Heart left ventricle (tissue), 16 donors: ENCODE measurements around the gene LTA4H. TPM values are rescaled to one million over a fixed set of nuclear protein-coding genes. Genes with fewer than 3 reads are reported as not detected.

Experiments used
- ATAC-seq, 4 donors: fragments of 200-7000 bp; cut with Tn5 transposase; one replicate each; pipeline ENCODE4 v1.9.1; 2020 to 2022; ENCODE audit warnings: moderate library complexity in 4 of 4, mild to moderate bottlenecking in 3 of 4, moderate number of reproducible peaks in 1 of 4
- DNase-seq, 5 donors: peaks; one replicate each; pipeline ENCODE4 v3.0.0-alpha.2; 2020
- H3K27ac ChIP-seq, 12 donors: fragments of 200-600 bp; sonication (generic) in 4 of 12; one replicate each; pipeline versions ENCODE4 v1.5.0 to v1.8.0; 2016 to 2022; ENCODE audit warnings: mild to moderate bottlenecking in 2 of 12
- H3K27me3 ChIP-seq, 9 donors: fragments of 200-600 bp; sonication (generic) in 2 of 9; one replicate each; pipeline versions ENCODE4 v1.5.1 to v1.8.0; 2016 to 2022; ENCODE audit warnings: mild to moderate bottlenecking in 3 of 9
- H3K36me3 ChIP-seq, 9 donors: fragments of 200-600 bp; sonication (generic) in 2 of 9; one replicate each; pipeline versions ENCODE4 v1.5.0 to v1.8.0; 2018 to 2022; ENCODE audit warnings: mild to moderate bottlenecking in 2 of 9
- H3K4me1 ChIP-seq, 12 donors: fragments of 200-600 bp; sonication (generic) in 4 of 12; one replicate each; pipeline versions ENCODE4 v1.5.0 to v1.8.0; 2016 to 2022; ENCODE audit warnings: mild to moderate bottlenecking in 3 of 12
- H3K4me3 ChIP-seq, 12 donors: fragments of 200-600 bp; sonication (generic) in 4 of 12; one replicate each; pipeline versions ENCODE4 v1.5.0 to v1.8.0; 2017 to 2022; ENCODE audit warnings: mild to moderate bottlenecking in 9 of 12, moderate library complexity in 4 of 12
- H3K9me3 ChIP-seq, 12 donors: fragments of 200-600 bp; sonication (generic) in 4 of 12; one replicate each; pipeline versions ENCODE4 v1.5.0 to v1.8.0; 2016 to 2022; ENCODE audit warnings: mild to moderate bottlenecking in 1 of 12
- POLR2A ChIP-seq, 2 donors: fragments of 450-650 bp; IDR thresholded peaks; one replicate each; pipeline ENCODE4 v1.6.1; 2017; ENCODE audit warnings: antibody characterized with exemption in 2 of 2, mild to moderate bottlenecking in 2 of 2, moderate library complexity in 2 of 2
- WGBS, 4 donors: extraction: QIAGEN DNeasy Blood & Tissue Kit in 2 of 4; methylation state at CpG; one replicate each; pipeline versions ENCODE4 v1.1.5 to v1.1.7; 2013 to 2018; 5-methylcytosine and 5-hydroxymethylcytosine counted together
- intact Hi-C, 10 donors: fragments of 100-400 bp; cut with DNase I; formaldehyde crosslinking; loops; one replicate each; pipeline versions ENCODE4 v1.11.1 to v1.14.2; 2022
- polyA plus RNA-seq, 2 donors: library from polyadenylated mRNA; stranded (reverse); fragments of 200-250 nt; gene quantifications; one replicate each; pipeline ENCODE4 v1.2.3, GENCODE V29; 2013
- total RNA-seq, 9 donors: library from RNA; depleted of rRNA in 2 of 9; stranded (reverse); fragments of >200 nt in 2 of 9; fragmentation: NEBNext Ultra II Directional in 3 of 9; extraction: Animal tissue kit (Norgen Biotek cat#: 25700) in 3 of 9; gene quantifications; one replicate each; pipeline versions ENCODE4 v1.1.0 to v1.2.4, GENCODE V29; 2016 to 2023
- TF ChIP-seq, protein P1 (sequence below), 12 donors: fragments of 200-600 bp; sonication (generic) in 4 of 12; IDR thresholded peaks; one replicate each; pipeline versions ENCODE4 v1.5.0 to v1.8.0; 2018 to 2022; ENCODE audit warnings: antibody characterized with exemption in 12 of 12, mild to moderate bottlenecking in 5 of 12
- donor health status: ischemic (EF 13 %, LVEDD 7.1; RV severe dilation, severe dysfunction).
- donor health status: healthy with polysubstance abuse.
- donor health status: DM: no; HTN: yes; CAD: no.
- donor health status: DM: no; HTN: no; CAD: no.
- donor health status: ischemic (EF 25% LVEDD 6.9; RV normal size, moderate dysfunction).
- donor health status: ischemic (EF 25% LVEDD 5.7; RV mildly dilated, moderate dysfunction).
- donor health status: healthy.
- donor health status: DM: yes; HTN: yes; CAD: no.
- donor health status: ischemic (EF 35%, LVEDD 5.7; RV mildly dilated, moderate dysfunction).
- donor health status: nonischemic (EF 11% LVEDD 7.7; RV severe dilation, severe dysfunction).
- donor health status: DM: yes; HTN: yes; CAD: no.
- donor health status: PGD.
- donor health status: ischemic (EF 29% LVEDD 5.4; RV normal size, mild dysfunction).
- donor health status: nonischemic (EF 23%, LVEDD 6.1; RV moderate dilation, normal function).

The LTA4H gene
- total and polyA plus RNA-seq, 11 donors, result 23.3 to 72.0 (median 41.6) TPM

DNA sequence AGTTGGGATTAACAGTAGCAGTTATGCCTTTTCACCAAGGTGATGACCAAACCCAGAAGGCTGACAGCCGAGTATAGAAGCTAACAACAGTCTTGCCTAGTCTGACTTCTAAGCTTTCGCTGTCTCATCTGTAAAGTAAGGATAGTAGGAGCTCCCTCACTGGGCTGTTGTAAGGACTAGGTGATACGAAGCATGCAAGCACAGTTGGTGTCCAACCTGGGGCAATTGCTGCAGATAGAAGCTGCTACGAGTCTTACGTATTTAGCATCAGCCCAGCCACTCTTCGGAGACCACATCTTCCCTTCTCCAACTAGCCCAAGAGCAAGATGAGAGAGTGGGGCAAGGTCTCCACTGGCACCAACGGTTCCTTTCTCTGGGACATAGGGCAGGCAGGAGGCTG, 45.3 kb downstream of the LTA4H start:
- intact Hi-C loops, result loop anchor here in 6 of 10 donors (5.0 to 10.0 kb wide), 3 partner anchors 163 to 405 kb away; no protein-coding TSS in a partner anchor

DNA sequence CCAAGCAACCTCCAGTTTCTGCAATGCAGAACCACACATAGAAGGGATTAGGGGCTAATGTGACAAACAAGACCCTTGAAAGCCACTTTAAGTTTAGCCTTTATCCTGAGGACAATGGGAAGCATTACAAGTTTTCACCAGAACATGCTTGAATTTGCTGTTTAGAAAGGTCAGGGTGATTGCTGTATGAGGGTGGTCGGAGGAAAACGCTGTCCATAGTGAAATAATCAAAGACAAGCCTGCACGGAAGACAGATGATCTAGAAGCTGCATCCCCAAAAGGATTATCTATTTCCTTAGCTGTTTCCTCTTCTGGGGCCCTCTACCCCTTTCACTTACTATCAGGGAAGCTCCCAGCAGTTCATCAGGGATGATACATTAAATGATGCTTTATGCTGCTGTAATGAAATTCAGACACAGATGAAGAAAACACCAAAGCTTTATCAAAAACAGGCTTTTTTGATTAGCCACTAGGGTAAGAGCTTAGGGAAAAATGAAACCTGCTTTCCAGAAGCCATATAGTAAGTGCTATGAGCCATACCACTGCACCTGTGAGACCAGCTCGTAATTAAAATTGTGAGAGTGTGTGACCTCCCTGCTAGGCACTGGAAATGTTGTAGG, 45.8 kb downstream of the LTA4H start:
- Histone ChIP-seq H3K27me3 (no peaks in the 10 kb centered on the region), H3K36me3 (no peaks in the 10 kb centered on the region), H3K27ac (no peak overlapping the region), H3K9me3 (no peaks in the 10 kb centered on the region), H3K4me3 (no peak overlapping the region), H3K4me1 (no peaks in the 10 kb centered on the region)
- ATAC-seq (no peak), DNase-seq (no peak)
- intact Hi-C loops, result loop anchor here in 6 of 10 donors (5.0 to 10.0 kb wide), 3 partner anchors 162 to 405 kb away; no protein-coding TSS in a partner anchor
- WGBS, 4 donors, result 54 to 65% (median 60%) methylated on average over 4 of the region's 4 CpGs
- TF ChIP-seq, protein P1, sequence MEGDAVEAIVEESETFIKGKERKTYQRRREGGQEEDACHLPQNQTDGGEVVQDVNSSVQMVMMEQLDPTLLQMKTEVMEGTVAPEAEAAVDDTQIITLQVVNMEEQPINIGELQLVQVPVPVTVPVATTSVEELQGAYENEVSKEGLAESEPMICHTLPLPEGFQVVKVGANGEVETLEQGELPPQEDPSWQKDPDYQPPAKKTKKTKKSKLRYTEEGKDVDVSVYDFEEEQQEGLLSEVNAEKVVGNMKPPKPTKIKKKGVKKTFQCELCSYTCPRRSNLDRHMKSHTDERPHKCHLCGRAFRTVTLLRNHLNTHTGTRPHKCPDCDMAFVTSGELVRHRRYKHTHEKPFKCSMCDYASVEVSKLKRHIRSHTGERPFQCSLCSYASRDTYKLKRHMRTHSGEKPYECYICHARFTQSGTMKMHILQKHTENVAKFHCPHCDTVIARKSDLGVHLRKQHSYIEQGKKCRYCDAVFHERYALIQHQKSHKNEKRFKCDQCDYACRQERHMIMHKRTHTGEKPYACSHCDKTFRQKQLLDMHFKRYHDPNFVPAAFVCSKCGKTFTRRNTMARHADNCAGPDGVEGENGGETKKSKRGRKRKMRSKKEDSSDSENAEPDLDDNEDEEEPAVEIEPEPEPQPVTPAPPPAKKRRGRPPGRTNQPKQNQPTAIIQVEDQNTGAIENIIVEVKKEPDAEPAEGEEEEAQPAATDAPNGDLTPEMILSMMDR (IDR thresholded peaks at IDR 0.05), result no peak
- TF ChIP-seq POLR2A (IDR thresholded peaks at IDR 0.05), result no peak

More for the DNA sequence above, 45.3 kb downstream of the LTA4H start:
- Histone ChIP-seq H3K9me3 (no peaks in the 10 kb centered on the region), H3K36me3 (no peaks in the 10 kb centered on the region), H3K4me3 (no peak overlapping the region), H3K4me1 (no peaks in the 10 kb centered on the region), H3K27me3 (no peaks in the 10 kb centered on the region), H3K27ac (no peak overlapping the region)
- ATAC-seq (no peak), DNase-seq (no peak)
- TF ChIP-seq POLR2A (IDR thresholded peaks at IDR 0.05), result no peak
- TF ChIP-seq, protein P1 (IDR thresholded peaks at IDR 0.05), result no peak
- WGBS, 4 donors, result 66 to 75% (median 72%) methylated on average over 7 of the region's 7 CpGs

DNA sequence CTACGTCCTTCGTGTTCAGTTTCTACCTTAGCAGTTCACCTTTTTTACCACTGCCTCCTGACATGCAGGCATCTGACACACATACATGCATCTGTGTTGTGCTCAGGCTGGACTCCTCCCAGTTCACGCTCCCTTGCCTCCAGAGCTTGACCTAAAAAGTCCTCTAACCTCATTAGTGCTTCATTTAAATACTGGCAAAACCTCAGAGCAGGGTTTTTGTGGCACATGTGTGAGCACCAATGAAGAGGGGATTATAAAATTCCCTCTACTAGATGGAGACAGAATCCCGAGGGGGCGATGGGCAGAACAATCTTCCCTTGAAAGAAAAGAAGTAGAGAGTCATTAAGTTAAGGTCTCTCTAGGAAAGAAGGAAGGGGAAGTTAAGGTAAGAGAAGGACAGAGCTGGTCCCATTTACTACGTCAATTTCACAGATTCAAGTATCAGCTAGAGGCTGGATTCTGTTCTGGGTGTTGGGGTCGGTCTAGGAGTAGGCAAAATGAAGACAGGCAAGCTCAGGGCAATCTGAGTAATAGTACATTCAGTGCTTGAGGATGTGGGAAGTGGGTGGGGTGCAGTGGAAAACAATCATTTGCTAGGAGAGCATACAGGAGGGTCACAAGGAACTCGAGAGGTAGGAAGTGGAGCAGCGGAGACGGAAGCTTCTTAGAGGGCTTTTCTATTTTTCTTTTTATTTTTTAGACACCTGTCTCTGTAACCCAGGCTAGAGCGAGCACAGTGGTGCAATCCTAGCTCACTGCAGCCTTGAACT, 46.7 kb downstream of the LTA4H start:
- Histone ChIP-seq H3K4me1 (no peaks in the 10 kb centered on the region), H3K36me3 (no peaks in the 10 kb centered on the region), H3K9me3 (no peaks in the 10 kb centered on the region), H3K4me3 (no peak overlapping the region), H3K27me3 (no peaks in the 10 kb centered on the region), H3K27ac (no peak overlapping the region)
- ATAC-seq (no peak), DNase-seq (no peak)
- TF ChIP-seq, protein P1 (IDR thresholded peaks at IDR 0.05), result no peak
- no peak for TF ChIP-seq POLR2A (IDR thresholded peaks at IDR 0.05)
- intact Hi-C loops, result no loop called here
- WGBS, 4 donors, result 74 to 79% (median 78%) methylated on average over 11 of the region's 11 CpGs
